Glutamatergic neuron (in vitro differentiated cells): ENCODE measurements around the gene TULP1. TPM values are rescaled to one million over a fixed set of nuclear protein-coding genes. Genes with fewer than 3 reads are reported as not detected.
A peak's percentile ranks its signal among the peaks of the same experiment; 100 is the strongest.

Experiments used
- DNase-seq: peaks from one replicate; pipeline ENCODE4 v3.0.0; 2022
- H3K27ac Mint-ChIP-seq: one replicate; pipeline ENCODE4 v1.8.0; 2020; ENCODE audit warnings: mild to moderate bottlenecking, mixed read lengths, inconsistent platforms; ENCODE audit not compliant: unreplicated experiment
- H3K27me3 Mint-ChIP-seq: one replicate; pipeline ENCODE4 v1.8.0; 2020; ENCODE audit warnings: mild to moderate bottlenecking, moderate library complexity, mixed read lengths, inconsistent platforms; ENCODE audit not compliant: unreplicated experiment
- H3K36me3 Mint-ChIP-seq: one replicate; pipeline ENCODE4 v1.8.0; 2020; ENCODE audit warnings: mild to moderate bottlenecking, mixed read lengths, inconsistent platforms; ENCODE audit not compliant: unreplicated experiment
- H3K4me1 Mint-ChIP-seq: one replicate; pipeline ENCODE4 v1.8.0; 2020; ENCODE audit warnings: mild to moderate bottlenecking, low read depth, mixed read lengths, inconsistent platforms; ENCODE audit not compliant: unreplicated experiment
- H3K4me3 Mint-ChIP-seq: one replicate; pipeline ENCODE4 v1.8.0; 2020; ENCODE audit warnings: mild to moderate bottlenecking, mixed read lengths, inconsistent platforms; ENCODE audit not compliant: unreplicated experiment
- H3K9me3 Mint-ChIP-seq: one replicate; pipeline ENCODE4 v1.8.0; 2020; ENCODE audit warnings: mild to moderate bottlenecking, moderate library complexity, mixed read lengths, inconsistent platforms; ENCODE audit not compliant: unreplicated experiment
- CTCF ChIP-seq: fragments of 200-600 bp; sonication (generic); IDR thresholded peaks from one replicate; pipeline ENCODE4 v1.5.0; 2021; ENCODE audit not compliant: partially characterized antibody, unreplicated experiment
- total RNA-seq: library from RNA; stranded (reverse); fragmentation: NEBNext Ultra II Directional; extraction: Animal tissue kit (Norgen Biotek cat#: 25700); gene quantifications from one replicate; pipeline ENCODE4 v1.2.1, GENCODE V29; 2021; ENCODE audit not compliant: unreplicated experiment

Gene TULP1
- total RNA-seq, 1 donor from 2014 or later: not detected

GRCh38 chr6:35522660-35523658 is 10.3 kb upstream of the TULP1 start:
- DNase-seq: peak; percentile 89
- Mint-ChIP-seq H3K27ac (no peak overlapping the region), H3K4me1 (peaks cover 2% of the 10 kb centered on the region), H3K4me3 (no peak overlapping the region), H3K27me3 (peaks cover 4% of the 10 kb centered on the region), H3K9me3 (no peaks in the 10 kb centered on the region), H3K36me3 (no peaks in the 10 kb centered on the region)
- peak; percentile 99 for TF ChIP-seq CTCF

- Mint-ChIP-seq H3K36me3 (no peaks in the 10 kb centered on the region), H3K4me1 (peaks cover 2% of the 10 kb centered on the region), H3K9me3 (no peaks in the 10 kb centered on the region), H3K27me3 (peaks cover 4% of the 10 kb centered on the region), H3K27ac (no peak overlapping the region), H3K4me3 (no peak overlapping the region)
- no peak for TF ChIP-seq CTCF
- DNase-seq: no peak
Measured at GRCh38 chr6:35522151-35522550, 9.5 kb upstream of the TULP1 start.

DNA sequence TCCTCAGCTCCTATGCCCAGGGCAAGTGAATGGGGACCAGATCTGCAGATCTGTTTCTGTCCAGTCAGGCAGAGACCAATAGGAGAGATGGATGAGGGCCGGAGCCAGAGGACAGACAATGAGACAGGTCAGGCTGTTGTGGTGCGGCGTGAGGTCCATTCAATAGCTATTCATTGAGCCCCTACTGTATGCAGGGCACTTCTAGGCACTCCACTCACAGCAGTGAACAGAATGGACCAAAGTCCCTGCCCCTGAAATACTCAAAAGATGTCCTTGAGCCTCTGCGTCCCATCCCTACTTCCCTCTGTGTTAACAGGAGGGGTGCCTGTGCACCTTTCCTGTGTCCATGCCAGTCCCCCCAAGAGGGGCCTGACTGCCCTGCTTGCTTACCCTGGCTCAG is 8.5 kb upstream of the TULP1 start:
- TF ChIP-seq CTCF: no peak
- Mint-ChIP-seq H3K9me3 (no peaks in the 10 kb centered on the region), H3K27me3 (peaks cover 2% of the 10 kb centered on the region), H3K36me3 (no peaks in the 10 kb centered on the region), H3K27ac (no peak overlapping the region), H3K4me1 (peaks cover 2% of the 10 kb centered on the region), H3K4me3 (no peak overlapping the region)
- DNase-seq: no peak

DNA sequence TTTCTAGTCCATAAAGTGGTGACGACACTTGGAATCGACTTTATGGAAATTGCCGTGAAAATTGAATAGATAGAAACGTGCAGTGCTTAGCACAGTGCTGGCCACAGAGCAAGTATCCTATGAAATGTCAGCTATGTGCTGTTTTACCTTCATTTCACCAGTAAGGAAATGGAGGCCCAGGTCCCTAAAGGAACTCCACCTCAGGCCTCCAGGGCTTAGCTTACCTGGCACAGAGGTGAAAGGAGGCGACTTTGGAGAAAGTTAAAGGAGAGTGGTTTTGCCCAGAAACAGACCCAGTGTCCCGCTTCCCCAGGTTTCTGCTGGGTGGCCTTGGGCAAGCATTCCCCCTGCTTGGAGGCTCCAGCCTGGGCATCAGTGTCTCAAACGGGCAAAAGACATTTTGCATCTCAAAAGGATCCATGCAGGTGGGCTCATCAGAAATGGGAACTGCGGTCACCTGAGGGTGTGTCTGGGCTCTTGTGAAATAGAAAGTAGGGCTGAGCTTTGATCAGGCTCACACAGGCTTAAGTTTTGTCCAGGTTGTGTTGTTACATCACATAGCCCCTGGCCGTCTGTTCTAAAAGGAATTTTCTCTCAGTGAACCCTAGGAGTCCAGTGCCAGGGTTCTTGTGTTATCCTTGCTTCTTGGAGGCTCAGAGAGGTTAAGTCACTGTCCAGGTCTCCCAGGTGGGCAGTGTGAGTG is 6.8 kb upstream of the TULP1 start:
- no peak for DNase-seq
- Mint-ChIP-seq H3K4me1 (peaks cover 2% of the 10 kb centered on the region), H3K4me3 (no peak overlapping the region), H3K27me3 (peaks cover under 1% of the 10 kb centered on the region), H3K9me3 (no peaks in the 10 kb centered on the region), H3K27ac (no peak overlapping the region), H3K36me3 (no peaks in the 10 kb centered on the region)
- TF ChIP-seq CTCF: no peak
